Spleen (tissue), 7 donors: ENCODE results near the gene MYMX.

Experiments used
- POLR2A ChIP-seq, 3 donors: fragments of 450-650 bp; IDR thresholded peaks; one replicate each; pipeline ENCODE4 v1.5.1; 2017; ENCODE audit warnings: antibody characterized with exemption in 3 of 3, mild to moderate bottlenecking in 1 of 3
- POLR2AphosphoS5 ChIP-seq, 3 donors: sonication (generic); formaldehyde crosslinking; IDR thresholded peaks; one replicate each; pipeline ENCODE4 v1.5.1; 2017; ENCODE audit warnings: antibody characterized with exemption in 3 of 3
- TF ChIP-seq, protein P1 (sequence below), 11 experiments: fragments of 200-600 bp in 7 of 11; fragments of 450-650 bp in 4 of 11; sonication (generic) in 4 of 11; IDR thresholded peaks in 8 of 11; conservative IDR thresholded peaks in 3 of 11; 1 replicate in 7 of 11; 2 replicates in 4 of 11; pipeline versions ENCODE4 v1.4.0 to v1.8.0; 2016 to 2021; ENCODE audit warnings: antibody characterized with exemption in 11 of 11, inconsistent platforms in 4 of 11, mild to moderate bottlenecking in 1 of 11
- donor health status: DM: no; HTN: no; CAD: no; lungs with moderate emphysema.
- donor health status: DM: no; HTN: no; CAD: no.
- donor health status: DM: no; HTN: no; CAD: no.

- TF ChIP-seq POLR2AphosphoS5 (IDR thresholded peaks at IDR 0.05) (no peak), POLR2A (IDR thresholded peaks at IDR 0.05) (no peak)
- TF ChIP-seq, protein P1, sequence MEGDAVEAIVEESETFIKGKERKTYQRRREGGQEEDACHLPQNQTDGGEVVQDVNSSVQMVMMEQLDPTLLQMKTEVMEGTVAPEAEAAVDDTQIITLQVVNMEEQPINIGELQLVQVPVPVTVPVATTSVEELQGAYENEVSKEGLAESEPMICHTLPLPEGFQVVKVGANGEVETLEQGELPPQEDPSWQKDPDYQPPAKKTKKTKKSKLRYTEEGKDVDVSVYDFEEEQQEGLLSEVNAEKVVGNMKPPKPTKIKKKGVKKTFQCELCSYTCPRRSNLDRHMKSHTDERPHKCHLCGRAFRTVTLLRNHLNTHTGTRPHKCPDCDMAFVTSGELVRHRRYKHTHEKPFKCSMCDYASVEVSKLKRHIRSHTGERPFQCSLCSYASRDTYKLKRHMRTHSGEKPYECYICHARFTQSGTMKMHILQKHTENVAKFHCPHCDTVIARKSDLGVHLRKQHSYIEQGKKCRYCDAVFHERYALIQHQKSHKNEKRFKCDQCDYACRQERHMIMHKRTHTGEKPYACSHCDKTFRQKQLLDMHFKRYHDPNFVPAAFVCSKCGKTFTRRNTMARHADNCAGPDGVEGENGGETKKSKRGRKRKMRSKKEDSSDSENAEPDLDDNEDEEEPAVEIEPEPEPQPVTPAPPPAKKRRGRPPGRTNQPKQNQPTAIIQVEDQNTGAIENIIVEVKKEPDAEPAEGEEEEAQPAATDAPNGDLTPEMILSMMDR (IDR thresholded peaks at IDR 0.05 in 8 of 11, conservative IDR thresholded peaks at IDR 0.05 in 3 of 11), result no peak
Observed at GRCh38 chr6:44227148-44227793, 10.5 kb downstream of the MYMX start.
